H54 (cell line): Measurements from ENCODE around the gene FASTKD1.
"Not testable (repeated sequence)": the region's sequence is repeated elsewhere in the genome, so short reads cannot be mapped to it uniquely, and the experiment has no call there.

ENCODE experiments used
- DNase-seq: peaks from one replicate; pipeline ENCODE4 v3.0.0; 2011; ENCODE audit warnings: low spot score, mixed read lengths; ENCODE audit not compliant: insufficient read length
- FAIRE-seq: peaks from 3 replicates; lab custom pipeline; 2011; peaks lifted over from hg19 to GRCh38; lab: Jason Lieb, UNC
- POLR2A ChIP-seq: IDR thresholded peaks from 2 replicates; pipeline ENCODE4 v1.6.1; 2011; ENCODE audit warnings: low read depth, mild to moderate bottlenecking, low read length

Gene FASTKD1

GRCh38 chr2:169579044-169579443 is 5.4 kb upstream of the FASTKD1 start:
- FAIRE-seq (no peak), DNase-seq (no peak)
- no peak for TF ChIP-seq POLR2A

- not testable (repeated sequence) for FAIRE-seq, DNase-seq
Measured at GRCh38 chr2:169575264-169575663, 1.6 kb upstream of the FASTKD1 start.

GRCh38 chr2:169574539-169574938 is 874 bp upstream of the FASTKD1 start:
- FAIRE-seq, DNase-seq: not testable (repeated sequence)

GRCh38 chr2:169573974-169574299 is 272 bp upstream of the FASTKD1 start:
- DNase-seq (no peak), FAIRE-seq (no peak)
- TF ChIP-seq POLR2A: no peak

GRCh38 chr2:169572821-169573159 is 875 bp downstream of the FASTKD1 start:
- no peak for TF ChIP-seq POLR2A
- DNase-seq: no peak
- no peak for FAIRE-seq

- TF ChIP-seq POLR2A: no peak
- FAIRE-seq (no peak), DNase-seq (no peak)
Measured at GRCh38 chr2:169572189-169572588, 1.5 kb downstream of the FASTKD1 start.

- TF ChIP-seq POLR2A: no peak
- no peak for FAIRE-seq
Measured at GRCh38 chr2:169571571-169571970, 2.1 kb downstream of the FASTKD1 start.

GRCh38 chr2:169570752-169571151 is 2.9 kb downstream of the FASTKD1 start:
- FAIRE-seq, DNase-seq: not testable (repeated sequence)

More at GRCh38 chr2:169571571-169571970, 2.1 kb downstream of the FASTKD1 start:
- DNase-seq: no peak

- TF ChIP-seq POLR2A: no peak
- DNase-seq (no peak), FAIRE-seq (no peak)
Measured at GRCh38 chr2:169569948-169570347, 3.7 kb downstream of the FASTKD1 start.

GRCh38 chr2:169565686-169566085 is 8.0 kb downstream of the FASTKD1 start:
- no peak for TF ChIP-seq POLR2A
- FAIRE-seq: no peak
- DNase-seq: no peak

GRCh38 chr2:169562519-169562918 is 11.1 kb downstream of the FASTKD1 start:
- FAIRE-seq (no peak), DNase-seq (no peak)
- no peak for TF ChIP-seq POLR2A

GRCh38 chr2:169562084-169562483 is 11.6 kb downstream of the FASTKD1 start:
- not testable (repeated sequence) for FAIRE-seq, DNase-seq

- TF ChIP-seq POLR2A: no peak
- FAIRE-seq: no peak
- DNase-seq: no peak
Measured at GRCh38 chr2:169561364-169561763, 12.3 kb downstream of the FASTKD1 start.

GRCh38 chr2:169546756-169547155 is 26.9 kb downstream of the FASTKD1 start:
- no peak for FAIRE-seq

GRCh38 chr2:169542433-169542832 is 31.2 kb downstream of the FASTKD1 start:
- FAIRE-seq: no peak
- DNase-seq: no peak

More at GRCh38 chr2:169546756-169547155, 26.9 kb downstream of the FASTKD1 start:
- no peak for TF ChIP-seq POLR2A
- DNase-seq: no peak

GRCh38 chr2:169540146-169540545 is 33.5 kb downstream of the FASTKD1 start:
- TF ChIP-seq POLR2A: no peak
- DNase-seq (no peak), FAIRE-seq (no peak)

More at GRCh38 chr2:169542433-169542832, 31.2 kb downstream of the FASTKD1 start:
- TF ChIP-seq POLR2A: no peak

- FAIRE-seq: not testable (repeated sequence)
Measured at GRCh38 chr2:169539460-169539859, 34.2 kb downstream of the FASTKD1 start.

More at GRCh38 chr2:169539460-169539859, 34.2 kb downstream of the FASTKD1 start:
- DNase-seq: not testable (repeated sequence)
